Pancreas (tissue), 10 donors: ENCODE results near the gene CDH9. TPM values are rescaled to one million over a fixed set of nuclear protein-coding genes. Genes with fewer than 3 reads are reported as not detected.

Experiments
- ATAC-seq, 4 donors: fragments of 200-7000 bp; cut with Tn5 transposase; one replicate each; pipeline versions ENCODE4 v1.8.0 to v1.9.1; 2020; ENCODE audit warnings: mild to moderate bottlenecking in 4 of 4, moderate library complexity in 4 of 4
- DNase-seq, 6 donors: peaks; one replicate each; pipeline ENCODE4 v3.0.0-alpha.2; 2020
- FAIRE-seq: peaks from 2 replicates; lab custom pipeline; 2012; peaks lifted over from hg19 to GRCh38; lab: Jason Lieb, UNC
- H3K27ac ChIP-seq, 4 donors: fragments of 200-600 bp; sonication (generic); 1 replicate in 3 of 4; 2 replicates in 1 of 4; pipeline versions ENCODE4 v1.5.0 to v1.8.0; 2020
- H3K27me3 ChIP-seq, 4 donors: fragments of 200-600 bp; one replicate each; pipeline ENCODE4 v1.8.0; 2021
- H3K36me3 ChIP-seq, 3 donors: fragments of 200-600 bp; sonication (generic) in 1 of 3; one replicate each; pipeline versions ENCODE4 v1.5.0 to v1.8.0; 2020 to 2021
- H3K4me1 ChIP-seq, 3 donors: fragments of 200-600 bp; one replicate each; pipeline ENCODE4 v1.8.0; 2021
- H3K4me3 ChIP-seq, 4 donors: fragments of 200-600 bp; sonication (generic) in 2 of 4; one replicate each; pipeline versions ENCODE4 v1.5.0 to v1.8.0; 2020 to 2021
- H3K9me3 ChIP-seq, 4 donors: fragments of 200-600 bp; one replicate each; pipeline ENCODE4 v1.8.0; 2021
- WGBS, 2 donors: extraction: QIAGEN DNeasy Blood & Tissue Kit; methylation state at CpG; one replicate each; pipeline ENCODE4 v1.1.7; 2013; 5-methylcytosine and 5-hydroxymethylcytosine counted together
- intact Hi-C, 3 donors: fragments of 100-400 bp; cut with DNase I; formaldehyde crosslinking; loops; one replicate each; pipeline versions ENCODE4 v1.11.1 to v1.14.2; 2022
- polyA plus RNA-seq, 2 donors: library from polyadenylated mRNA; stranded (reverse); fragments of 200-250 nt; gene quantifications; one replicate each; pipeline ENCODE4 v1.2.3, GENCODE V29; 2013
- total RNA-seq, 6 donors: library from RNA; stranded (reverse); fragmentation: NEBNext Ultra II Directional in 4 of 6; extraction: Animal tissue kit (Norgen Biotek cat#: 25700) in 4 of 6; gene quantifications; one replicate each; pipeline versions ENCODE4 v1.2.1 to v1.2.4, GENCODE V29; 2021 to 2023
- TF ChIP-seq, protein P1 (sequence below), 4 donors: fragments of 200-600 bp; sonication (generic) in 3 of 4; IDR thresholded peaks; one replicate each; pipeline versions ENCODE4 v1.5.0 to v1.8.0; 2021; ENCODE audit warnings: antibody characterized with exemption in 4 of 4
- donor health status: healthy with polysubstance abuse.
- donor health status: DM: no; HTN: no; CAD: no; lungs with moderate emphysema.
- donor health status: DM: no; HTN: no; CAD: no.
- donor health status: control.
- donor health status: control.
- donor health status: Bipolar disorder and iron deficiency.
- donor health status: DM: yes; HTN: yes; CAD: no.
- donor health status: DM: no; HTN: no; CAD: no.
- donor health status: DM: no; HTN: no; CAD: no.
- donor health status: DM: yes; HTN: yes; CAD: no.

The CDH9 gene
- total and polyA plus RNA-seq, 8 donors, result not detected

DNA sequence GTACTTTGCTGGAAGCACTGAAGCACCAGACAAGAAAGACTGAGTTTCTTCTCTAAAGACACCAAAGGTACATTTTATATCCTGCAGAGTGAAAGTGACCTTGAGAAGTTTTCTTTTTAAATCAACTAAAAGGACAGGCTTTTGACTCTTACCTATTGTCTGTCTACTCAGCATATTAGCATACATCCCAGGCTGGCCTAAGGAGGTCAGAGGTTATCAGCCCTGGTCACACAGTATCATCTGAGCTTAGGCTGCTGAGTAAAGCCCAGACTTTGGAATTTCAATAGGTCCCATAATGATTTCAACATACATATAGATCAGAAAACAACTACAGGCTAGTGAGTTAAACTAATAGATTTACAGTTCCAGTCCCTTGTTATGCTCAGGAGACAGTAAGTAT, 10.1 kb upstream of the CDH9 start:
- Histone ChIP-seq H3K27me3 (peaks cover 0 to 3% (median 0%) of the 10 kb centered on the region in 4 donors), H3K36me3 (no peaks in the 10 kb centered on the region), H3K4me3 (no peak overlapping the region), H3K27ac (no peak overlapping the region), H3K9me3 (no peaks in the 10 kb centered on the region), H3K4me1 (no peaks in the 10 kb centered on the region)
- DNase-seq, result no peak
- no peak for FAIRE-seq
- intact Hi-C loops, result no loop called here
- no peak for ATAC-seq
- TF ChIP-seq, protein P1, sequence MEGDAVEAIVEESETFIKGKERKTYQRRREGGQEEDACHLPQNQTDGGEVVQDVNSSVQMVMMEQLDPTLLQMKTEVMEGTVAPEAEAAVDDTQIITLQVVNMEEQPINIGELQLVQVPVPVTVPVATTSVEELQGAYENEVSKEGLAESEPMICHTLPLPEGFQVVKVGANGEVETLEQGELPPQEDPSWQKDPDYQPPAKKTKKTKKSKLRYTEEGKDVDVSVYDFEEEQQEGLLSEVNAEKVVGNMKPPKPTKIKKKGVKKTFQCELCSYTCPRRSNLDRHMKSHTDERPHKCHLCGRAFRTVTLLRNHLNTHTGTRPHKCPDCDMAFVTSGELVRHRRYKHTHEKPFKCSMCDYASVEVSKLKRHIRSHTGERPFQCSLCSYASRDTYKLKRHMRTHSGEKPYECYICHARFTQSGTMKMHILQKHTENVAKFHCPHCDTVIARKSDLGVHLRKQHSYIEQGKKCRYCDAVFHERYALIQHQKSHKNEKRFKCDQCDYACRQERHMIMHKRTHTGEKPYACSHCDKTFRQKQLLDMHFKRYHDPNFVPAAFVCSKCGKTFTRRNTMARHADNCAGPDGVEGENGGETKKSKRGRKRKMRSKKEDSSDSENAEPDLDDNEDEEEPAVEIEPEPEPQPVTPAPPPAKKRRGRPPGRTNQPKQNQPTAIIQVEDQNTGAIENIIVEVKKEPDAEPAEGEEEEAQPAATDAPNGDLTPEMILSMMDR (IDR thresholded peaks at IDR 0.05), result no peak

DNA sequence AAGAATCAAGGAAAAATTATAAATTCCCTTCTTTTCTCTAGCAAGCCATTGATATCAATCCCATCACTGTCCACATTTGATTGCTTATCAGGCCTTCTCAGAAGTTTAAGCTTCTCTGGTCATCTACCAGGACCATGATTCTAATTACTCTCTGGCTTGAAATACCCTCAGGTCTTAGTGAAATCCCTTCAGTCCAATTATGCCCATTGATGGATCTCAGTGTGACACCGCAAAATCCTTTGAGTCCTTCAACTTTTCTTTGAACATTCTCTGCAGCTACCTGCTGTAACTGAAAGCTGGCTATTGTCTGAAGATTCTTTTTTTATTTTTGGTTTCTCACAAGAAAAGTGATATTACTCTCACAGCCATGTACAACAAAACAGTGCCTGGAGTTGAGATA, 3.0 kb upstream of the CDH9 start:
- H3K27ac ChIP-seq, result no peak overlapping the region
- ATAC-seq, result no peak
- H3K36me3 ChIP-seq, result no peaks in the 10 kb centered on the region
- DNase-seq, result no peak
- TF ChIP-seq, protein P1 (IDR thresholded peaks at IDR 0.05), result no peak
- no peaks in the 10 kb centered on the region for H3K9me3 ChIP-seq
- FAIRE-seq, result no peak
- H3K27me3 ChIP-seq, result peaks cover 0 to 3% (median 0%) of the 10 kb centered on the region in 4 donors
- intact Hi-C loops, result no loop called here
- no peaks in the 10 kb centered on the region for H3K4me1 ChIP-seq
- WGBS, 2 donors, result 84 to 95% methylated on average over 1 of the region's 1 CpG
- H3K4me3 ChIP-seq, result no peak overlapping the region

DNA sequence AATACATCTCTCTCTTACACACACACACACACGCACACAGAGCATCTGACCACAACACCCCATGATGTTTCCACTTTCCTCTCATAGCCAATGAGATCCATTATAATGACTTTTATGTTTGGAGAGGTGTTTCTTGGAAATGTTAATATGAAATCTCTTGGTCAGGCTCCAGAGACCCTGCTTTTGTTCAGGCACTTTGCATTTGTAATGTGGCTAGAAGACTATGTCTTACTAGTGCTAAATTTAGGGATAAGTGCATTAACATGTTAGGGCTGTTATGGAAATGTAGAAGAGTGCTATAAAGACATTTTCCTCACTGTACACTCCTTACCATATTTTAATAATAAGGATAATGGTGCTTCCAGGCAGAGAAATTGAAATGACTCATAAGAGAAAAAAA, 3.8 kb downstream of the CDH9 start:
- Histone ChIP-seq H3K9me3 (no peaks in the 10 kb centered on the region), H3K27ac (no peak overlapping the region), H3K4me3 (no peak overlapping the region), H3K4me1 (no peaks in the 10 kb centered on the region), H3K27me3 (no peaks in the 10 kb centered on the region), H3K36me3 (no peaks in the 10 kb centered on the region)
- DNase-seq (no peak), ATAC-seq (no peak), FAIRE-seq (no peak)
- 38 to 50% methylated on average over 1 of the region's 1 CpG for WGBS, 2 donors
- TF ChIP-seq, protein P1 (IDR thresholded peaks at IDR 0.05), result no peak
- intact Hi-C loops, result no loop called here

DNA sequence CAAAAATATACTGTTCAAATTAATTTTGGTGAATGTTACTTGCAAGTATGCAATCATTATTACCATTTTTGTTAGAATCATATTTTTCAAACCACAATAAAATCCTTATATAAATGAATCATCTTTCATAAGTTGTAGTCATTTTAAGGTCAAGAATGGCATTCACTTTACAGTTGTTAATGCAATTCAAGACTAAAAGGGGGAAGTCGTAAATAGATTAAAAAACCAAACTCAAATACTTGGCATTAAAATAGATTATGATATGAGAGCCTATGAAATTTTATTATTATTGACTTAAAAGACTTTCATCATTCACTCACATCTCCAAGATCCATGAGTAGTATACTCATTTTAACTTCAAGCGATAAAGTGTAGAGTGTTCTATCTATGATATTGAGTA, 11.6 kb downstream of the CDH9 start:
- Histone ChIP-seq H3K4me3 (no peak overlapping the region), H3K27me3 (no peaks in the 10 kb centered on the region), H3K9me3 (no peaks in the 10 kb centered on the region), H3K36me3 (no peaks in the 10 kb centered on the region), H3K27ac (no peak overlapping the region), H3K4me1 (no peaks in the 10 kb centered on the region)
- DNase-seq (no peak), FAIRE-seq (no peak), ATAC-seq (no peak)
- TF ChIP-seq, protein P1 (IDR thresholded peaks at IDR 0.05), result no peak
- intact Hi-C loops, result no loop called here
- 62 to 80% methylated on average over 2 of the region's 2 CpGs for WGBS, 2 donors

DNA sequence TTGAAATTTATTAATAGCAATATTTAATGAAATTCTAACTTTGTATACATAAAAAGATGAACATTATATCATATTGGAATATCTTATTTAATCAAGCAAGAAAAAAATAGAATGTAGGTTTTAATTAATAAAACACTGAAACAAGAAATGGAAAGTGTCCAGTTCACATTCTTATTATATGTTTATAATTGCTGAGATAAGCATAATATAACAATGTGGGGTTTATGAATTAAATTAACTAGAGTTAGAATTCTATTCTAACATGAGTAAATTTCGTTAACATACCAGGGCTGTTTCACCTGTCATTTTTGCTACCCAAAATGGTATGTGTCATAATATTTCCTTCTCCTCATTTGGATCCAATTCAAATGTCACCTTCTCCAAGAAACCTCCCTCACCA, 12.3 kb downstream of the CDH9 start:
- FAIRE-seq (no peak), DNase-seq (no peak), ATAC-seq (no peak)
- 23 to 49% methylated on average over 1 of the region's 1 CpG for WGBS, 2 donors
- no peak overlapping the region for H3K4me3 ChIP-seq
- no peaks in the 10 kb centered on the region for H3K27me3 ChIP-seq
- intact Hi-C loops, result no loop called here
- TF ChIP-seq, protein P1 (IDR thresholded peaks at IDR 0.05), result no peak
- H3K9me3 ChIP-seq, result no peaks in the 10 kb centered on the region
- H3K4me1 ChIP-seq, result no peaks in the 10 kb centered on the region
- H3K36me3 ChIP-seq, result no peaks in the 10 kb centered on the region
- H3K27ac ChIP-seq, result no peak overlapping the region
